ENCODE measurements around the gene UQCRQ. TPM values are rescaled to one million over a fixed set of nuclear protein-coding genes. Genes with fewer than 3 reads are reported as not detected.

Gene UQCRQ
- total and polyA plus RNA-seq, 2 experiments from 2014 or later = 104 to 1,308 TPM

GRCh38 chr5:132827943-132828673 is 38.3 kb upstream of the UQCRQ start:
- ATAC-seq (no peak), DNase-seq (ENCODE audit: low spot score) (no peak)
- Mint-ChIP-seq H3K4me1 (peaks cover 14% of the 10 kb centered on the region), H3K36me3 (ENCODE audit: low read depth) (peaks cover 3% of the 10 kb centered on the region), H3K4me3 (no peak overlapping the region), H3K27me3 (ENCODE audit: insufficient read depth, low read depth, poor library complexity) (peaks cover 65% of the 10 kb centered on the region), H3K27ac (no peak overlapping the region), H3K9me3 (no peaks in the 10 kb centered on the region)
- no peaks in the 10 kb centered on the region for H4K20me1 ChIP-seq (replicated peaks; ENCODE audit: insufficient read depth)
- H3F3A ChIP-seq (replicated peaks; ENCODE audit: low read depth) = peaks cover 23% of the 10 kb centered on the region; the same call in 1 of the 2 replicates
- TF ChIP-seq ETS1 (IDR thresholded peaks at IDR 0.05) = no peak
- TF ChIP-seq REST (IDR thresholded peaks at IDR 0.05; ENCODE audit: unreplicated experiment) = no peak
- TF ChIP-seq JUNB (IDR thresholded peaks at IDR 0.05; ENCODE audit: unreplicated experiment) = no peak
- no peak for TF ChIP-seq NANOG (IDR thresholded peaks at IDR 0.05; ENCODE audit: borderline replicate concordance)
- TF ChIP-seq STAT1 (IDR thresholded peaks at IDR 0.05; ENCODE audit: unreplicated experiment) = no peak
- TF ChIP-seq ZNF462 (CRISPR knock-in tag; IDR thresholded peaks at IDR 0.05) = no peak
- TF ChIP-seq ZNF331 (CRISPR knock-in tag; IDR thresholded peaks at IDR 0.05; ENCODE audit: low read depth) = no peak
- no peak for TF ChIP-seq CTCF (conservative IDR thresholded peaks at IDR 0.05; ENCODE audit: low read depth in 2 of 2)
- TF ChIP-seq ZNF114 (CRISPR knock-in tag; IDR thresholded peaks at IDR 0.05) = no peak
- TF ChIP-seq EZH2 (IDR thresholded peaks at IDR 0.05; ENCODE audit: low read depth, unreplicated experiment) = no peak
- no peak for TF ChIP-seq POLR2AphosphoS5 (IDR thresholded peaks at IDR 0.05; ENCODE audit: low read depth)
- TF ChIP-seq CREB1 (CRISPR knock-in tag; IDR thresholded peaks at IDR 0.05; ENCODE audit: low read depth) = no peak
- no peak for TF ChIP-seq EZH2phosphoT487 (IDR thresholded peaks at IDR 0.05; ENCODE audit: unreplicated experiment)
- H3K4me1 ChIP-seq (ENCODE audit: insufficient read depth) = peaks cover 9% of the 10 kb centered on the region
- H2AFZ ChIP-seq = no peak overlapping the region
- H3K4me2 ChIP-seq = no peak overlapping the region
- no peaks in the 10 kb centered on the region for H3K9me2 ChIP-seq (ENCODE audit: insufficient read depth)
- peaks cover 95% of the 10 kb centered on the region for H3K27me3 ChIP-seq (ENCODE audit: insufficient read depth)
- H3K36me3 ChIP-seq (ENCODE audit: insufficient read depth) = no peaks in the 10 kb centered on the region
- H3K79me2 ChIP-seq (replicated peaks; ENCODE audit: insufficient read depth) = no peaks in the 10 kb centered on the region
- no peak overlapping the region for H3K4me3 ChIP-seq
- H3K27ac ChIP-seq (ENCODE audit: low read depth) = no peak overlapping the region

All from GM23338 (cell line).